Lower lobe of right lung (tissue), 2 donors: ENCODE data around the gene IRF3. TPM values are rescaled to one million over a fixed set of nuclear protein-coding genes. Genes with fewer than 3 reads are reported as not detected.
A peak's percentile ranks its signal among the peaks of the same experiment; 100 is the strongest.
"Not testable (repeated sequence)": the region's sequence is repeated elsewhere in the genome, so short reads cannot be mapped to it uniquely, and the experiment has no call there.

Experiments used
- ATAC-seq, 2 donors: fragments of 200-7000 bp; cut with Tn5 transposase; one replicate each; pipeline ENCODE4 v1.9.1; 2020 to 2022; ENCODE audit warnings: mild to moderate bottlenecking in 2 of 2, moderate library complexity in 2 of 2
- DNase-seq: peaks from one replicate; pipeline ENCODE4 v3.0.0-alpha.2; 2020
- H3K27ac ChIP-seq: fragments of 200-600 bp; one replicate; pipeline ENCODE4 v1.8.0; 2022
- H3K27me3 ChIP-seq: fragments of 200-600 bp; one replicate; pipeline ENCODE4 v1.8.0; 2022; ENCODE audit warnings: low read depth
- H3K36me3 ChIP-seq: fragments of 200-600 bp; one replicate; pipeline ENCODE4 v1.8.0; 2022; ENCODE audit warnings: mild to moderate bottlenecking
- H3K4me1 ChIP-seq: fragments of 200-600 bp; one replicate; pipeline ENCODE4 v1.8.0; 2022
- H3K4me3 ChIP-seq: fragments of 200-600 bp; one replicate; pipeline ENCODE4 v1.8.0; 2022; ENCODE audit warnings: mild to moderate bottlenecking
- H3K9me3 ChIP-seq: fragments of 200-600 bp; one replicate; pipeline ENCODE4 v1.8.0; 2022
- CTCF ChIP-seq: fragments of 200-600 bp; IDR thresholded peaks from one replicate; pipeline ENCODE4 v1.8.0; 2022; ENCODE audit warnings: antibody characterized with exemption, mild to moderate bottlenecking
- intact Hi-C: fragments of 100-400 bp; cut with DNase I; formaldehyde crosslinking; loops from one replicate; pipeline ENCODE4 v1.11.0; 2022
- total RNA-seq: library from RNA; stranded (reverse); fragmentation: NEBNext Ultra II Directional; extraction: Animal tissue kit (Norgen Biotek cat#: 25700); gene quantifications from one replicate; pipeline ENCODE4 v1.2.1, GENCODE V29; 2021
- donor health status: DM: no; HTN: yes; CAD: no; lungs with severe emphysema.

Gene IRF3
- total RNA-seq, 1 donor from 2014 or later = 99.8 TPM

GRCh38 chr19:49624967-49625910 lies 40.4 kb downstream of the IRF3 start:
- DNase-seq = no peak

GRCh38 chr19:49617860-49618259 lies 47.8 kb downstream of the IRF3 start:
- peaks cover 72% of the 10 kb centered on the region for H3K36me3 ChIP-seq
- H3K9me3 ChIP-seq, H3K4me3 ChIP-seq, H3K4me1 ChIP-seq, DNase-seq, intact Hi-C loops, H3K27me3 ChIP-seq, ATAC-seq, H3K27ac ChIP-seq: not testable (repeated sequence)

More at GRCh38 chr19:49624967-49625910, 40.4 kb downstream of the IRF3 start:
- Histone ChIP-seq H3K27ac (no peak overlapping the region), H3K9me3 (no peaks in the 10 kb centered on the region), H3K4me3 (no peak overlapping the region), H3K27me3 (no peaks in the 10 kb centered on the region), H3K36me3 (peaks cover 43% of the 10 kb centered on the region), H3K4me1 (no peaks in the 10 kb centered on the region)
- intact Hi-C loops = no loop called here
- peak in 1 of 2 donors; percentile 22 for ATAC-seq
- no peak for TF ChIP-seq CTCF

GRCh38 chr19:49616945-49617344 lies 48.7 kb downstream of the IRF3 start:
- H3K36me3 ChIP-seq = peaks cover 66% of the 10 kb centered on the region
- no peak overlapping the region for H3K4me3 ChIP-seq
- no peak for TF ChIP-seq CTCF
- no peaks in the 10 kb centered on the region for H3K9me3 ChIP-seq
- no peaks in the 10 kb centered on the region for H3K27me3 ChIP-seq
- no peak overlapping the region for H3K27ac ChIP-seq
- ATAC-seq (no peak), DNase-seq (no peak)
- peaks cover 11% of the 10 kb centered on the region for H3K4me1 ChIP-seq
- intact Hi-C loops = no loop called here

GRCh38 chr19:49616532-49616931 lies 49.1 kb downstream of the IRF3 start:
- no peak overlapping the region for H3K4me3 ChIP-seq
- H3K4me1 ChIP-seq = peaks cover 11% of the 10 kb centered on the region
- TF ChIP-seq CTCF = no peak
- H3K27ac ChIP-seq = no peak overlapping the region
- peaks cover 62% of the 10 kb centered on the region for H3K36me3 ChIP-seq
- H3K9me3 ChIP-seq = no peaks in the 10 kb centered on the region
- ATAC-seq (no peak), DNase-seq (no peak)
- intact Hi-C loops = no loop called here
- no peaks in the 10 kb centered on the region for H3K27me3 ChIP-seq

GRCh38 chr19:49615861-49616260 lies 49.8 kb downstream of the IRF3 start:
- no peak for DNase-seq
- TF ChIP-seq CTCF = no peak
- H3K27ac ChIP-seq = no peak overlapping the region
- H3K9me3 ChIP-seq = no peaks in the 10 kb centered on the region
- peaks cover 11% of the 10 kb centered on the region for H3K4me1 ChIP-seq
- H3K4me3 ChIP-seq = no peak overlapping the region
- intact Hi-C loops = no loop called here
- peaks cover 64% of the 10 kb centered on the region for H3K36me3 ChIP-seq
- ATAC-seq = no peak
- H3K27me3 ChIP-seq = no peaks in the 10 kb centered on the region
